ENCODE results near the gene AVPR2.

DNA sequence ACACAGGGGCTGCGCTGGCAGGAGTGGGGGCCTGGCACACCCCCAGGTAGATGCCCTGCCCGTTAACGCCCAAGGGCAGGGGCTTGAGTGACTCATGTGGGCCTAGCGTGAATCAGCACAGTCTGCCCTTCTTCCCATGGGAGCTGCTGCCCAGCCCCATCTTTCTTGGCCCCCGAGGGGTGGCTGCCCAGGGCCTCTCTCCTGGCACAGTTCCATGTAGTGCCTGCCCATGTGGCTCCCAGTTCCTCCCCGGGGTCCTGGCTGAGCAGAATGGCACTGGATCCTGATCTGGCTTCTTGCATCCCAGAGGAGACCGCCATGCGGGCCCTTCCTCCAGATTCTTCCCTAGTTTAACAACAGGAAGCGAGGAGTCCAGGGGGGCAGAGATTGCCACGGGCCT lies 2.1 kb upstream of the AVPR2 start:
- TF ChIP-seq EP300 (IDR thresholded peaks at IDR 0.05) (no peak), POLR2A (IDR thresholded peaks at IDR 0.05) (no peak)
- TF ChIP-seq, protein P1, sequence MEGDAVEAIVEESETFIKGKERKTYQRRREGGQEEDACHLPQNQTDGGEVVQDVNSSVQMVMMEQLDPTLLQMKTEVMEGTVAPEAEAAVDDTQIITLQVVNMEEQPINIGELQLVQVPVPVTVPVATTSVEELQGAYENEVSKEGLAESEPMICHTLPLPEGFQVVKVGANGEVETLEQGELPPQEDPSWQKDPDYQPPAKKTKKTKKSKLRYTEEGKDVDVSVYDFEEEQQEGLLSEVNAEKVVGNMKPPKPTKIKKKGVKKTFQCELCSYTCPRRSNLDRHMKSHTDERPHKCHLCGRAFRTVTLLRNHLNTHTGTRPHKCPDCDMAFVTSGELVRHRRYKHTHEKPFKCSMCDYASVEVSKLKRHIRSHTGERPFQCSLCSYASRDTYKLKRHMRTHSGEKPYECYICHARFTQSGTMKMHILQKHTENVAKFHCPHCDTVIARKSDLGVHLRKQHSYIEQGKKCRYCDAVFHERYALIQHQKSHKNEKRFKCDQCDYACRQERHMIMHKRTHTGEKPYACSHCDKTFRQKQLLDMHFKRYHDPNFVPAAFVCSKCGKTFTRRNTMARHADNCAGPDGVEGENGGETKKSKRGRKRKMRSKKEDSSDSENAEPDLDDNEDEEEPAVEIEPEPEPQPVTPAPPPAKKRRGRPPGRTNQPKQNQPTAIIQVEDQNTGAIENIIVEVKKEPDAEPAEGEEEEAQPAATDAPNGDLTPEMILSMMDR (IDR thresholded peaks at IDR 0.05) = no peak

Data from ovary (tissue), 3 donors.